Mucosa of gallbladder (tissue), 1 donor: Measurements from ENCODE around the gene SELP. TPM values are rescaled to one million over a fixed set of nuclear protein-coding genes. Genes with fewer than 3 reads are reported as not detected.
"Not testable (repeated sequence)": the region's sequence is repeated elsewhere in the genome, so short reads cannot be mapped to it uniquely, and the experiment has no call there.

Experiments used
- DNase-seq: peaks from one replicate; pipeline ENCODE4 v3.0.0-alpha.2; 2020; ENCODE audit warnings: low spot score
- total RNA-seq: library from RNA; stranded (reverse); gene quantifications from one replicate; pipeline ENCODE4 v1.2.1, GENCODE V29; 2021
- donor health status: DM: no; HTN: no; CAD: no.

The SELP gene
- total RNA-seq = 12.6 TPM

DNA sequence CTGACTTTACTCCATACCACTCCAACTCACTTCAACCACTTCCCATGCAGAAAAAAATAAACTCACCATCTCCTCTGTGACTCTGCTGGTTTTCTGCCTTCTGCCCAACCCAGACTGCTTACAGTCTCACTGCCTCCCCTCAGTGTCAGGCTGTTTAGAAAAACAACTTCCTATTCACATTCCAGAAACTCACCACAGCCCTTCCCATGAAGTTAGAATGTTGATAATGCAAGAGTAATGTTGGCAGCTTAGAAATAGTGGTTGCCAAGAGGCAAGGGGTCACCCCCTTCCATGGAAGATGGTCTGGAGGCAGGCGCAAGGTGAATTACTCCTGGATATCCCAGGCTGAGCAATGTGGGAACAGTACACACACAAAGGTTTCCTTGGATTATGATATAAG is at the start of gene SELP:
TSS of gene SELP (minus strand) at position 119 of the 400 bp plus-strand sequence. CDS start at position 69, 50 bp downstream.
- no peak for DNase-seq

DNA sequence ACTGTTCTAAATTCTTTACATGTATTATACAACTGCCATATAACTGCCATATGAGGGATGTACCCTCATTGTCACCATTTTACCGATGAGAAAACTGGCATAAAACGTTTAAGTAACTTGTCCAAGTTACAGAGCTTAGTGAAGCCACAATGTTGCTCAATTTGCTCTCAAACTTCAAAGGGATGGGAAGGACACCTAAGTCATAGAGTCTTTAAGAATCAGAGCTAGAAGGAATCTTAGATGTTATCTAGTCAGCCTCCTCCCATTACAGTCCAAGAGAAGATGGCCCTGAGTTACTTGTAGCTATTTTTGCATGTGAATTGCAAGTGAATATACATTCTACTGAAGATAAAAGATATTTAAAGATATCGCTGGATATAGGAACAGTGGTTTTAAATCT is 49.8 kb upstream of the SELP start:
- no peak for DNase-seq

DNA sequence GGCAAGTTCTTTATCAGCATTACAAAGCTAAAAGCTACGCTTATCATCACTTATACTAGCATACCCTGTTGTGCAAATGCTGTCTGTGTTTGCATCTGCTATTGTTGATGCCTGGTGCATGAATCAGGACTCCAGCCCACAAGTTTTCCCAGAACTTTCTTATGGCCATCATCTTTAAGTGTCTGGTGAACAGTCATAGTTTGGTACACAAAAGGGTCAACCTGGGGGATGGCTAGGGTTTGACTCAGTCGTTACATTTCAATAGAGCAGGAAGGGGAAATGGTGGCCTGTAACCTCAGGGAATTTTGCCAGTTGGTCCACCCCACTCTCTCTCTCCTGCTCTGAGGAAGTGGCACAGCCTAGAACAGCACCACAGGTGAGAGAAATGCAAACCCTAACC is 46.1 kb upstream of the SELP start:
- DNase-seq = peak; percentile 20

DNA sequence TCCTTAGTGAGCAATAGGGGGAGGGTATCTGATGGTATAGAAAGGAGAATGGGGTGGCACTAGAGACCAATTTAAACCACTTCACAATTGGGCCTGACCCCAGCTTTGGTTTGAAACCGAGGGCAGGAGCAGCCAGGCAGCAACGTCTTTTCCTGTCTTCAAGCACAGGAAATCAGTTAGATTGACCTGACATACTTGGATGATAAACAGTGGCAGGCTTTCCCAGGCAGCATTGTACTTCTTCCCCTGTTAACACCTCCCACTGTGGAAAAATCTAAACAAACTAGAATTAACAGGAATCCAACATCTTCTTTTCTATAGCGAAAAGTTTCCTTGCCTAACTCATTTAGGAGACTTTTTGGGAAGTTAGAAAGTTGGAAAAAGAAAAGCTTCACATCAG is 40.9 kb upstream of the SELP start:
- no peak for DNase-seq

DNA sequence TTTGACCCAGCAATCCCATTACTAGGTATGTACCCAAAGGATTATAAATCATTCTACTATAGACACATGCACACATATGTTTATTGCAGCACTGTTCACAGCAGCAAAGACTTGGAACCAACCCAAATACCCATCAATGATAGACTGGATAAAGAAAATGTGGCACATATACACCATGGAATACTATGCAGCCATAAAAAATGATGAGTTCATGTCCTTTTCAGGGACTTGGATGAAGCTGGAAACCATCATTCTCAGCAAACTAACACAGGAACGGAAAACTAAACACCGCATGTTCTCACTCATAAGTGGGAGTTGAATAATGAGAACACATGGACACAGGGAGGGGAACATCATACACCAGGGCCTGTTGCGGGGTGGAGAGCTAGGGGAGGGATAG is 40.3 kb upstream of the SELP start:
- DNase-seq = not testable (repeated sequence)

DNA sequence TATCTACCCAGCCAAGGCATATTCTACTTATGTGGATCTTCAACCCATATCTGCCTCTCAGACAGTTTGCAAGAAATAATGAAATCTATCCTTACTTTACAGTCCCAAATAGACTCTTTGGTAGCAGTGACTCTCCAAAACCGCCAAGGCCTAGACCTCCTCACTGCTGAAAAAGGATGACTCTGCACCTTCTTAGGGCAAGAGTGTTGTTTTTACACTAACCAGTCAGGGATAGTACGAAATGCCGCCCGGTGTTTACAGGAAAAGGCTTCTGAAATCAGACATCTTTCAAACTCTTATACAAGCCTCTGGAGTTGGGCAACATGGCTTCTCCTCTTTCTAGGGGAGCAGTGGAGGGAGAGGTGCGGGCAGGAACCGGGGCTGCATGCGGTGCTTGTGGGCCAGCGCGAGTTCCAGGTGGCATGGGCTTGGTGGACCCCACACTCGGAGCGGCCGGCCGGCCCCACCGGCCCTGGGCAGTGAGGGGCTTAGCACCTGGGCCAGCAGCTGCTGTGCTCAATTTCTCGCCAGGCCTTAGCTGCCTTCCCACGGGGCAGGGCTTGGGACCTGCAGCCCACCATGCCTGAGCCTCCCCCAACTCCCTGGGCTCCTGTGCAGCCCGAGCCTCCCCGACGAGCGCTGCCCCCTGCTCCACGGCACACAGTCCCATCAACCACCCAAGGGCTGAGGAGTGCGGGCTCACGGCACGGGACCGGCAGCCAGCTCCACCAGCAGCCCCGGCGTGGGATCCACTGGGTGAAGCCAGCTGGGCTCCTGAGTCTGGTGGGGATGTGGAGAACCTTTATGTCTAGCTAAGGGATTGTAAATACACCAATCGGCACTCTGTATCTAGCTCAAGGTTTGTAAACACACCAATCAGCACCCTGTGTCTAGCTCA is 38.0 kb upstream of the SELP start:
- DNase-seq = not testable (repeated sequence)

DNA sequence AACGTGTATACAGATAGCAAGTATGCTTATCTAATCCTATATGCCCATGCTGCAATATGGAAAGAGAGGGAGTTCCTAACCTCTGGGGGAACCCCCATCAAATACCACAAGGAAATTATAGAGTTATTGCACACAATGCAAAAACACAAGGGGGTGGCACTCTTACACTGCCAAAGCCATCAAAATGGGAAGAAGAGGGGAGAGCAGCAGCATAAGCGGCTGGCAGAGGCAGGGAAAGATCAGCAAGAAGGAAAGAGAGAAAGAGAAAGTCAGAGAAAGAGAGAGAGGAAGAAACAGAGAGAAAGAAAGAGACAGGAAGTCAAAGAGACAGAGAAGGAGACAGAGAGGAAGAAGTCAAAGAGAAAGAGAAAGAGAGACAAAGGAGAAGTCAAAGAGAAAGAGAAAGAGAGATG is 37.3 kb upstream of the SELP start:
- DNase-seq = not testable (repeated sequence)

DNA sequence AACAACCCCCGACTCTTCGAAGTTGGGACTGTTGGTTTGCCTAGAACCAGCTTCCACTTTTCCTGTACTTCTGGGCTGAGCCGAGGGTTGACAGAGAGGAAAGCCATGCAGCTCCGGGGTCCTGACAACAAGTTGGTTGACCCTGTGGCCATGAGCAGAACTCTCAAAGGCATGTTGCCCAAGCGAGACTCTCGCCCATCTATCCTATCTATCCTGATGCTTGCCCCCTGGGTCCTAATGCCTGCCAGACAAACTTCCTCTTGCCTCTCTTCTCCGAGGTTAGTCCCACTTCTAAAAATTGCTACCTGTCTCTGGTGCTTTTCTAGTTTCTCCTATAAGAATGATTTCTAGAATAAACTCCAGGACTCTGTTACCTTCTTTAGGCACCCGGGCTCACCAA is 32.8 kb upstream of the SELP start:
- DNase-seq = not testable (repeated sequence)

DNA sequence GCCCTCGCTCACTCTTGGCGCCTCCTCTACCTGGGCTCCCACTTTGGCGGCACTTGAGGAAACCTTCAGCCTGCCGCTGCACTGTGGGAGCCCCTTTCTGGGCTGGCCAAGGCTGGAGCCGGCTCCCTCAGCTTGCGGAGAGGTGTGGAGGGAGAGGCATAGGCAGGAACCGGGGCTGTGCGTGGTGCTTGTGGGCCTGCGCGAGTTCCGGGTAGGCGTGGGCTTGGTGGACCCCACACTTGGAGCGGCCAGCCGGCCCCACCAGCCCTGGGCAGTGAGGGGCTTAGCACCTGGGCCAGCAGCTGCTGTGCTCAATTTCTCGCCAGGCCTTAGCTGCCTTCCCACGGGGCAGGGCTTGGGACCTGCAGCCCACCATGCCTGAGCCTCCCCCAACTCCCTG is 31.1 kb upstream of the SELP start:
- DNase-seq = not testable (repeated sequence)

DNA sequence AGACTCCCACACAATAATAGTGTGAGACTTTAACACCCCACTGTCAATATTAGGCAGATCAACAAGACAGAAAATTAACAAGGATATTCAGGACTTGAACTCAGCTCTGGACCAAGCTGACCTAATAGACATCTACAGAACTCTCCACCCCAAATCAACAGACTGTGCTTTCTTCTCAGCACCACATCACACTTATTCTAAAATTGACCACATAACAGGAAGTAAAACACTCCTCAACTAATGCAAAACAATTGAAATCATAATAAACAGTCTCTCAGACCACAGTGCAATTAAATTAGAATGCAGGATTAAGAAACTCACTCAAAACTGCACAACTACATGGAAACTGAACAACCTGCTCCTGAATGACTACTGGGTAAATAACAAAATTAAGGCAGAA is 28.9 kb upstream of the SELP start:
- not testable (repeated sequence) for DNase-seq

DNA sequence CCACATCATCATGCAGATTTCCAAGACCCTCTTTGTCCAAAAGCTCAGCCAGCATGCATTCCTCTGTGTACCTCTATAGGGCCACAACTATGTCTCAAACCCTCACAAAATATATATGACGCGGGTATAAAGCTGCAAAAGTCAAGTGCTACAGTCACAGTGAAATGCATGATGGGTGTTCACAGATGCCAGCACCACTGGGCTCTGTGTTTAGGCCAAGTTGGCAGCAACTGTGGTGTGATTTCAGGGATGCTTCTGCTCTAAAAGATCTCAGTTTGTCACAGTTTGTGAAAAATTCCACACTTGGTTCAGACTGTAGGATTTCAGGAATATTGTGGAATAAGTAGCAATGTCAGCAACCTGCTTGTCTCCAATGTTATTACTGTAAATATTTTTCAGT is 23.9 kb upstream of the SELP start:
- DNase-seq = no peak

DNA sequence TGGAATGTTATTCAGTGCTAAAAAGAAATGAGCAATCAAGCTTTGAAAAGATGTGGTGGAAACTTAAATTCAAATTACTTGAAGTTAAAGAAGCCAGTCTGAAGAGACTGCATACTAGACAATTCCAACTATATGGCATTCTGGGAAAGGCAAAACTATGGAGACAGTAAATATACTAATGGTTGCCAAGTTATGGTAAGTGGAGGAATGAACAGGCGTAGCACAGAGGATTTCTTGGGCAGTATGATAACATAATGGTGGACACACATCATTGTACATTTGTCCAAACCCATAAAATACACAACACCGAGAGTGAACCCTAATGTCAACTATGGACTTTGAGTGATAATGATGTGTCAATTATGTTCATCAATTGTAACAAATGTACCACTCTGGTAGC is 21.1 kb upstream of the SELP start:
- no peak for DNase-seq

DNA sequence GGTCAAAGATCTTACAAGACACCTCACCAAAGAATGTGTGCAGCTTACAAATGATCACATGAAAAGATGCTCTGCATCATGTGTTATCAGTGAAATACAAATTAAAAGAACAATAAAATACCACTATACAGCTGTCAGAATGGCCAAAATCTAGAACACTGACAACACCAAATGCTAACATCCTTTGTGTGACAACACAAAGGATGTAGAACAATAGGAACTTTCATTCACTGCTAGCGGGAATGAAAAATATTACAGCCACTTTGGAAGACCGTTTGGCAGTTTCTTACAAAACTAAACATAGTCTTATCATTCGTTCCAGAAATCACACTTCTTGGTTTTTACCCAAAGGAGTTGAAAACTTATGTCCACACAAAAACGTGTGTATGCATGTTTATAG is 20.6 kb upstream of the SELP start:
- no peak for DNase-seq

DNA sequence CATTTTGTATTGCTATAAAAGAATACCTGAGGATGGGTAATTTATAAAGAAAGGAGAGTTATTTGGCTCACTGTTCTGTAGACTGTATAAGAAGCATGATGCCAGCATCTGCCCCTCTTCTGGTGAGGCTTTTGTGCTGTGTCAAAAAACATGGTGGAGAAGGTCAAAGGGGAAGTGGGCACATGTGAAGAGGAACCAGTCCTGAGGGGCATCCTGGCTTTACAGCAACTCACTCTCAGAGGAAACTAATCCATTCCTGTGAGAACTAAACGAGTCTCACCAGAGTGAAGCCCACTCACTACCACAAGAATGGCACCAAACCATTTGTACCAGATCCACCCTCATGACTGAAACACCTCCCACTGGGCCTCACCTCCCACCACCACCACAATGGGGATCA is 18.8 kb upstream of the SELP start:
- DNase-seq = no peak

DNA sequence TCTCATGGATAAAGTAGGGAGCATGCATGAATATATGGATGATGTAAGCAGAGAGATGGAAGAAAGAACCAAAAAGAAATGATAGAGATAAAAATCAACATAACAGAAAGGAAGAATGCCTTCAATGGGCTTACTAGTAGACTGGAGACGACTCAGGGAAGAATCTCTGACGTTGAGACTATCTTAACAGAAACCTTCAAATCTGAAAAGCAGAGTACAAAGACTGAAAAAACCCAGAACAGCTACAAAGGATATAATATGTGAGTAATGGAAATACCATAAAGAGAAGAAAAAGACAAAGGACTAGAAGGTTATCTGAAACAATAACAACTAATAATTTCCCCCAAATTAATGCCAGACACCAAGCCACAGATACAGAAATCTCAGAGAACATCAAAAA is 18.3 kb upstream of the SELP start:
- no peak for DNase-seq

DNA sequence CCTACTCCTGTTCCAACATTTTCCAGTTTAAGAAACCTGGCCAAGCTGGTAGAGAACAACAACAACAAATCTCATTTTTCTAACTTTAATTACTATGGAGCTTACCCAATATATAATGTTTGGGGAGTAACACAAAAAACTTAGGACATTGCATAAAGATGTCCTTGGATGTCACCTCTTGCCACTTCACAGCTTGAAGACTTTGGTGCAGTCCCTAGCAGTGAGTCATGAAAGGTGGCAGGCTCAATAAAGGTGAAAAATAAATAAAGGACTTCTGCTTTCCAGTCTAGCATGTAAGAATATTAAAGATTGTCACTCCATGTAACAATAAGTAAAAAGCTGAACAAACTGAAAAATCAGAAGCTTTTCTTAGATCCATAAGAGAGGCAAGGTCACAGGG is 17.6 kb upstream of the SELP start:
- DNase-seq = no peak

DNA sequence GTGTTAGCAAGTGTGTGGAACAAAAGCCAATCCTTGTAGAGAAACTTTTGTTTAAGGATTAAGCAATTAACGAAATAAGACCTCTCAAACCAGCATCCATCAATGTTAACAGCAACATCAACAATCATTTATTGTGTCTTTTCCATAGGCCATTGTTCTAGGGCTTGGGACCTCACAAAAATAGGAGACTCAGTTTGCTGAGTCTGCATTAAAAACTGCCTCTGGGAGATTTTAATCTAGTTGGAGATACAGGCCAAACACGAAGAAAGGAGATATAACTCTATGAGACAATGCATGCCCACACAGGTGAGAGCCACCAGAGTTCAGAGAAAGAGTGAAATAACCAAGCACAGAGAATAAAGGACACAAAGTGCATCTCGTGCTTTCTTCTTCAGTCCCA is 14.4 kb upstream of the SELP start:
- no peak for DNase-seq

DNA sequence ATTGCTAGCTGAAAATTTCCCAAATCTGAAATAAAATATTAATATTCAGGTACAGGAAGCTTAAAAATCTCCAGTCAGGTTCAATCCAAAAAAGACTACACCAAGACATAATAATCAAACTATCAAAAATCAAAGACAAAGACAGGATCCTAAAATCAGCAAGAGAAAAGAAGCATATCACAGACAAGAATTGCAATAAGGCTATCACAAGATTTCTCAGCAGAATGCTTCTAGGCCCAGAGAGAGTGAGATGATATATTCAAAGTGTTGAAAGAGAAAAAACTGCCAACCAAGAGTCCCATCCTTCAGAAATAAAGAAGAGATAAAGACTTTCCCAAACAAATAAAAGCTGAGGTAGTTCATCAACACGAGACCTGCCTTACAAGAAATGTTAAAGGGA is 5.0 kb upstream of the SELP start:
- no peak for DNase-seq

DNA sequence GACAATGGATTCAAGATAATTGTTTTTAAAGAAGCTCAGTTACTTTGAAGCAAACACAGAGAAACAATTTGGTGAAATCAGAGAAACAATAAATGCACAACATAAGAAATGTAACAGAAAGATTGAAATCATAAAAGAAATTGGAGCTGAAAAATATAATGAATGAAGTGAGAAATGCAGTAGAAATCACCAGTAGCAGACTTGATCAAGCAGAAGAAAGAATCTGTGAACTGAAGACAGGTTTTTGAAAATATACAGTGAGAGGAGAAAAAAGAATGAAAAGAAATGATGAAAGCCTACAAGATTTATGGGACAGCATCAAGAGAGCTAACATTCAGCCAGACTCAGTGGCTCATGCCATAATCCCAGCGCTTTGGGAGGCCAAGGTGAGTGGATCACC is 4.2 kb upstream of the SELP start:
- no peak for DNase-seq

DNA sequence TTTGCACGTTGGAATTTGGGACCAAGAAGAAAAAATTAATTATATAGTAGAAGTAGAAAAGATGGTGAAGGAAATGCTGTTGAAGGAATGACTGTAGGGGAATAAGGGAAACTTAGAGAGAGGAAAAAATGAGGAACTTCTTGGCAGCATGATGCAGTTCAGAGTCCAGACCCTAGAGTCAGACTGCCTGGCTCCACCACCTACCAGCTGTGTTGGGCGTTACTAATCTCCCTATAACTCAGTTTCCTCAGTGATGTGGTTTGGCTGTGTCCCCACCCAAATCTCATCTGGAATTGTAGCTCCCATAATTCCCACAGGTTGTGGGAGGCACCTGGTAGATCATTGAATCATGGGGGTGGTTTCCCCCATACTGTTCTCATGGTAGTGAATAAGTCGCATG is 1.3 kb upstream of the SELP start:
- DNase-seq = no peak

DNA sequence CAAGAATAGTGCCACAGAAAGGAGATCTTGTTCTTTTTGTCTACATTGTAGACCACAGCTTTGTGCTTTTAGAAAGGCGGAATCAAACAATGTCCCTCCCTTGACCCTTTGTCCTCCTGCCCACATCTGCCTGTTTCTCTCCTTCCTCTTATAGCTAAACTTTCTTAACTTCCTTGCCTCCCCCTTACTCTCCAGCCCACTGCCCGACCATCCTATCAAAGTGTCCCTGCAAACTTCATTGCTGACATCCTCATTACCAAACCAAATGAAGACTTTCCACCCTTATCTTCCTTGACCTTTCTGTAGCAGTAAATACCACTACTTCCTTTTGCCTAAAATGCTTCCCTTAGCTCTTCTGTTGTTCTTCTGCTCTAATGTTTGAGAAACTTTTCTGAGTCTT is 5.0 kb downstream of the SELP start:
- no peak for DNase-seq

DNA sequence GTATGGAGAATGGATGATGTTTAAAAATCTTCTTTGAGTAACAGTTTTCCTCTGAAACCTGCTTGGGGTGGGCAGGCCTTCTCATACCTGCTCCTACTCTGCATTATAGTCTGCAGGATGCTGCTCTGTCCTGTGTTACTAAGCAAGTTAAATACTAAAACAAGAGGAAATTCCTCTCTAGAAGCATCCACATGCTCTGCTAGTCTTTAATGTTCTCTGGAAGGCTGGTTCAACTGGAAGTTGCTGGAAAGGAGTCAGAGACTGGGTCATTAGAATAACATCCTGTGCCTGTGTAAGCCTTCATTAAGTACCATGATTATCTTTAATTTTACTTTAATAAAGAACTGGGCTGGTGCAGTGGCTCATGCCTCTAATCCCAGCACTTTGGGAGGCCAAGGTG is 5.8 kb downstream of the SELP start:
- DNase-seq = no peak

DNA sequence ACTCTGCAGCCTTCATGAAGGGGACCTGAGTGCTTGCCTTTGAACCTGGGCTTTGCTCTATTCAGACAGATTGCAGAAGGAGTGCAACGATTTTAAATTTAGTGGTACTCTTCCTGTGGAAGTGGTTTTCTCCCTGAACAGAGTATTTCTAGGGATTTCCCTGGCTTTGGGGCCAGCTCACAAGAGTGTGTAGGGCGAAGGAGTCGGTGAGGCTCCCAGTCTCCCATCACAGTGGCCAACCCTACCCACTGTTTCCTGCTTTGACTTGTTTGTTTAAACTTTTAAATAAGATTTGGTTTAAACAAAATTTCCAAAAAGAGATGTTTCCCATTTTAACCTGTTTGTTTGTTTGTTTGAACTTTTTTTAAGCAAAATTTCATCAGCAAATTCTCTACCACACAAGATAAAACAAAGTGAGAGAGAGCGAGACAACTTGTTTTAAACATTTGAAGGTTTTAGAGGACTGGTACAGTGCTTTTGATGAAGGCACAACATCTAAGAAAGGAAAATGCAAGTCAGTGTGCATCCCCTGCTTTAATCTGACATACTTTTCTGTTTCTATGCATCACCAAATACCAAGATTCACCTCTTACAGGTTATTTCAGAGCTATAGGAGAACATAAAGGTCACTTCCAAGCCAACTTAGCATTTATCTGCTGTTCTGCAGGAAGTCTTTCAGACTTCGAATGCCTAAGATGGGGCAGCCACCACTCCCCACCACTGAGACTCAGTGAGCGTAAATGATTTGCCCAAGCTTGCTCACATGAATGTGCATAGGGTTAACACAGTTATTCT is 6.6 kb downstream of the SELP start:
- no peak for DNase-seq
